T-helper 1 cell treated with Interleukin-12 subunit alpha and Interleukin-12 subunit beta and Interleukin-4 antibody, amounts not matched to agents 30 ng/mL and 1 ng/mL, for 36 hours (primary cell): Measurements from ENCODE around the gene MMP14. TPM values are rescaled to one million over a fixed set of nuclear protein-coding genes. Genes with fewer than 3 reads are reported as not detected.

Experiments
- intact Hi-C: fragments of 100-400 bp; cut with micrococcal nuclease; formaldehyde crosslinking; loops from one replicate; pipeline ENCODE4 v1.15.1; 2024
- total RNA-seq: library from RNA; stranded (reverse); gene quantifications from 2 replicates; pipeline ENCODE4 v1.2.3, GENCODE V29; 2022

MMP14 gene
- total RNA-seq, 1 donor from 2014 or later, result 2.1 TPM

DNA sequence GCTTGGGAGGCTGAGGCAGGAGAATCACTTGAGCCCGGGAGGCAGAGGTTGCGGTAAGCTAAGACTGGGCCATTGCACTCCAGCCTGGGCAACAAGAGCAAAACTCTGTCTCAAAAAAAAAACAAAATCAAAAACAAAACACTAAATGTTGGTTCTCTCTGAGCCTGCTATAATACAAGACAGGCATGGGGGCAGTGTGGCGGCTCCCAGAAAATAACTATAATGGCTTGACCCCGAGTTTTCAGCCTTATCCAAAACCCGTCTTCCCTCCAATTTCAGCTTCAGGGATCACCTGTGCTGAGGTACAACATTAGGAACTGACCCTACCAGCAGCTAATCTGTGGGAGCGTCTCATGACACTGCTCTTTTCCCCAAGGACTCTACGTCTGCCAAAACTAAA lies 22.0 kb upstream of the MMP14 start:
- intact Hi-C loops, result no loop called here

GRCh38 chr14:22814941-22815713 lies 21.3 kb upstream of the MMP14 start, which contains the start of gene SLC7A7:
Gene SLC7A7, minus strand, starts transcription at chr14:22815435. Its CDS starts 2,037 bp downstream, at chr14:22813398.
- intact Hi-C loops, result no loop called here

DNA sequence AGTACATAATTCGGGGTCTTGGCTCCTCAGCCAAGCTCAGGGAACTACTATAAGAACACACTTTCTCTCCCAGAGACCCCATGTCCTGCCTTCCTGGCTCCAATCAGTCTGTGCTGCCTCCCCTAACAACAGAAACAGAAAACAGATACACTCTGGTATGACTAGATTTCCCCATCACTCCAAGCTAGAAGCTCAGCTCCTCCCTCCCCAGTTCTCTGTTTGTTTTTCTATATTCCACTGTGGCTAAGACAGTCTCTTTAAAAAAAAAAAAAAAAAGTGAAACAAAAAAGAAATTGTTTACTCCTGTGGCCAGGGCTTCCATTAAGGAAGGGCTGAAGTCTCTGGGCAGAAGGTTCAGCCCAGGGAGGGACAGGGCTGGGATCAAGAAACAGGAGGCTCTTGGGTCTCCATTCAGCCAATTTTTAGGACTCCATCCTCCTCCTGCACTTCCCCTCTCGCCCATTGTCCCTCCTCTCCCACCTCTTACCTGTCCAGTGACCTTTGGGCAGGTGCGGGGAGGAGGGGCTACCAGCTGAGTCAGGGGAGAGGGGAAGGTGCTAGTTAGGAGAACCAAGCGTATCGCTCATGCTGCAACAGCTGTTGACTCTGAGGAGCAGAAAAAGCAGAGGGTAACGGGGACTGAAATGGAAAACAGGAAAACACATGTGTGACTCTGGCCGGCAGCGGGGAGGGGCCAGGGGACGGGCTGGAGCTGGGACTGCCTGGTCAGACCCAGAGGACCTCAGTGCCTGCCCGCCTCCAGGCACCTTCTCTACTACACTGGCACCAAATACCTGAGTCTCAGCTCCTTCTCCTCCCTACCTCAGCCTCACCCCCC lies 17.0 kb upstream of the MMP14 start:
- intact Hi-C loops, result no loop called here

- intact Hi-C loops, result loop anchor here (10.0 kb wide), 1 partner anchor 1086 kb away; no protein-coding TSS in a partner anchor
Measured at GRCh38 chr14:22820731-22821130, 15.7 kb upstream of the MMP14 start.

GRCh38 chr14:22821193-22822015 lies 15.0 kb upstream of the MMP14 start:
- intact Hi-C loops, result loop anchor here (1.0 to 10.0 kb wide), 2 partner anchors 251 to 1087 kb away; no protein-coding TSS in a partner anchor

GRCh38 chr14:22822016-22822570 lies 14.3 kb upstream of the MMP14 start:
- intact Hi-C loops, result loop anchor here (1.0 to 10.0 kb wide), 2 partner anchors 252 to 1087 kb away; no protein-coding TSS in a partner anchor

GRCh38 chr14:22822571-22823098 lies 13.8 kb upstream of the MMP14 start:
- intact Hi-C loops, result loop anchor here (1.0 to 10.0 kb wide), 5 partner anchors 31 to 1088 kb away; no protein-coding TSS in a partner anchor

DNA sequence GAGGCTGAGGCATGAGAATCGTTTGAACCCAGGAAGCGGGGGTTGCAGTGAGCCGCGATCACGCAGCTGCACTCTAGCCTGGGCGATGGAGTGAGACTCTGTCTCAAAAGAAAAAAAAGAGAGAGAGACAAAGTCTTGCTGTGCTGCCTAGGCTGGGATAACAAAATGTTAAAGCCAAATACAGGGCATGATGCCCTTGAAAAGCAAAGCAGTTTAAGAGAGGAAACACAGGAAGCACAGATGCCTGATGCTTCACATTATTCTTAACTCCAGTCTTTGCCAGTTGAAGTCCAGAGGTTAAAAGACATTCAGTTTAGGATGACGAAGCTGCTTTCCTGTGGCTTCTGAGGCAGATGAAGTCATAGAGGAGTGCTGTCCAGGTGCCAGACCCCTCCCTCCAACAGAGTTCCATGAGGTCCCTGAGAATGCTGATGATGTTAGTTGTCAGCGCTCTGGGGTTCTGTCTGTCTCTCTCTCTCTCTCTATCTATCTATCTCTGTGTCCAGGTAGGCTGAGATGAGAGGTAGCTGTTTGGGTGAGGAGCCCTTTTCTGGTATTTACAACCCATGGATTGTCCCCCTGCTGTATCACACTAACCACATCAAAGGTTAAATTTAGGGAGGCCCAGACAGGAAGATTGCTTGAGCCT lies 11.6 kb upstream of the MMP14 start:
- intact Hi-C loops, result loop anchor here (10.0 kb wide), 1 partner anchor 1090 kb away; no protein-coding TSS in a partner anchor

GRCh38 chr14:22829076-22829660 lies 7.2 kb upstream of the MMP14 start:
- intact Hi-C loops, result loop anchor here (1.0 to 10.0 kb wide), 9 partner anchors 24 to 1094 kb away; partner anchors contain the start of genes DAD1, LRP10, OXA1L and PPP1R3E

DNA sequence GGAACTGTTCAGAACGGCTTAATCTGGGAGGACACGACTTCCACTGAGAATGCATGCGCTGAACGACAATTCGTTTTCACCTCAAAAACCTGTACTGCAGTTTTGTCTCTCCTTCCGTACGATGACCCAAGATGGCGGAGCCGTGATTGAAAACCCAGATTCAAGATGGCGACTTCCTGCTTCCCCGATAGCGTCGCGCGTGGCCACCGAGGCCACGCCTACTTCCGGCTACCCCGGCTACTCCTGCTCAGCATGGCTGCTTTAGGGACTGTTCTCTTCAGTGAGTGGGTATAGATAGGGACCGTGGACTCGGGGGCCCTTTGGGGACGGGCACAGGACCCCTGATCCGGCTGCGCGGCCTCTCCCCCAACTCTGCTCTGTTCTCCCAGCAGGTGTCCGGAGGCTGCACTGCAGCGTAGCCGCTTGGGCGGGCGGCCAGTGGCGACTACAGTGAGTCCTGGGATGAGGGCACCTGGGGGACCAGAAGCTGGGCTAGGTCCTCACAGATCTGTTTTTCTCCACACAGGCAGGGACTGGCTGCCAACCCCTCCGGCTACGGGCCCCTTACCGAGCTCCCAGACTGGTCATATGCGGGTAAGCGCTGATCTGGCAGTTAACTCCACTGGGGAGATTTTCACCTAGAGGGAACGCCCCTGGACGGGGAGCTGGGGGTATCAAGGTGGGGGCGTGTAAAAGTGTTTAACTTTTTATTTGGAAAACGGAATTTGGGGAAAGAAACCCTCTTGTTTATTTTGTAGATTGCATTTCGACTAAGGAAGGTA lies 6.5 kb upstream of the MMP14 start, which contains the start of gene MRPL52:
TSS of gene MRPL52 (plus strand) at position 227 of the 782 bp plus-strand sequence. CDS start at position 253, 26 bp downstream.
- intact Hi-C loops, result loop anchor here (1.0 to 10.0 kb wide), 10 partner anchors 23 to 1095 kb away; partner anchors contain the start of genes DAD1, LRP10, OXA1L and PPP1R3E

GRCh38 chr14:22830443-22831010 lies 5.9 kb upstream of the MMP14 start:
- intact Hi-C loops, result loop anchor here (1.0 kb wide), 1 partner anchor 260 kb away; no protein-coding TSS in a partner anchor

GRCh38 chr14:22835505-22835904 lies 880 bp upstream of the MMP14 start:
- intact Hi-C loops, result no loop called here

GRCh38 chr14:22837114-22837749 lies 847 bp downstream of the MMP14 start:
- intact Hi-C loops, result no loop called here

GRCh38 chr14:22837750-22838538 lies 1.6 kb downstream of the MMP14 start:
- intact Hi-C loops, result no loop called here

GRCh38 chr14:22838631-22839041 lies 2.3 kb downstream of the MMP14 start:
- intact Hi-C loops, result no loop called here

DNA sequence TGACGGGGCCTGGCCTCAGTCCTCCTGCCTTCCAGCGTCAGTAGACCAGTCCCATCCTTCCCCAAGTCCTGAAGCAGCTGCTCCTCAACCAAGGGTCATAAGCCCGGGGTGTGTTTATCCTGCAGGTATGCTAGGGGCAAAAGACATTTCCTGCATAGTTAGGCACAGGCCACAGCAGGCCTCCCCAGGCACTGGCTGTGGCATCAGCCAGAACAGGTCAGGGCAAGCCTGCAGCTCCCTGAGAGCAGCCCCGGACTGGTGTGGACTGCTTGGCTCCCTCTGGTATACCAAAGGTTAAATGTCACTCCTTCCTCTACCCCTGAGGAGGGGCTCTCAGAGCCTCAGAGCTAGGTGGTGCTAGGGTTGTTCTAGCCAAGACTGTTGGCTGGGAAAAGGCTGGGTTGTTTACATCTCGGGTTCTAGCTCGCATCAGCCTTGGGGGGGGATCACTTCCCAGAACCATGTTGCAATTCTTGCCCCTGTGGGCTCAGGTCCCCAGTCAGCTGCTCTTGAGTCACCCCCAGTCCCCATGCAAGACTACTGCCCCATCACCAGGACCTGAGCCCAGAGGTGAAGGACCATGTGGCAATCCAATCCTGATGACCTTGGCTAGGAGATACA lies 2.9 kb downstream of the MMP14 start:
- intact Hi-C loops, result no loop called here
